Right atrium auricular region (tissue), 2 donors: ENCODE measurements around the gene PARD3B. TPM values are rescaled to one million over a fixed set of nuclear protein-coding genes. Genes with fewer than 3 reads are reported as not detected.

ENCODE experiments used
- DNase-seq: peaks from one replicate; pipeline ENCODE4 v3.0.0-alpha.2; 2019; ENCODE audit warnings: low spot score
- H3K27ac ChIP-seq, 2 donors: fragments of 200-600 bp; sonication (generic); 1 replicate in 1 of 2; 2 replicates in 1 of 2; pipeline ENCODE4 v1.5.1; 2016 to 2019
- H3K27me3 ChIP-seq, 2 donors: fragments of 200-600 bp; sonication (generic); one replicate each; pipeline versions ENCODE4 v1.5.1 to v1.6.0; 2017 to 2019
- H3K36me3 ChIP-seq: fragments of 200-600 bp; sonication (generic); one replicate; pipeline ENCODE4 v1.5.1; 2016
- H3K4me1 ChIP-seq, 2 donors: fragments of 200-600 bp; sonication (generic); one replicate each; pipeline versions ENCODE4 v1.5.1 to v1.6.0; 2017 to 2019
- H3K4me3 ChIP-seq, 2 donors: fragments of 200-600 bp; sonication (generic); 1 replicate in 1 of 2; 2 replicates in 1 of 2; pipeline ENCODE4 v1.5.1; 2017 to 2019; ENCODE audit warnings: mild to moderate bottlenecking in 1 of 2, moderate library complexity in 1 of 2
- H3K9me3 ChIP-seq, 2 donors: fragments of 200-600 bp; sonication (generic); one replicate each; pipeline ENCODE4 v1.5.1; 2019
- CTCF ChIP-seq, 2 donors: fragments of 200-600 bp; sonication (generic); IDR thresholded peaks; one replicate each; pipeline ENCODE4 v1.5.1; 2019; ENCODE audit warnings: antibody characterized with exemption in 2 of 2
- total RNA-seq, 2 donors: library from RNA; depleted of rRNA; stranded (reverse); fragments of >200 nt; gene quantifications; one replicate each; pipeline ENCODE4 v1.1.0, GENCODE V29; 2016

The PARD3B gene
- total RNA-seq, 2 donors from 2014 or later, result 7.4 to 12.2 TPM

GRCh38 chr2:205030695-205031094, 485.4 kb downstream of the PARD3B start:
- Histone ChIP-seq H3K36me3 (no peaks in the 10 kb centered on the region), H3K4me1 (peaks cover 0 to 2% of the 10 kb centered on the region in 2 donors), H3K4me3 (no peak overlapping the region), H3K27ac (no peak overlapping the region), H3K27me3 (no peaks in the 10 kb centered on the region), H3K9me3 (no peaks in the 10 kb centered on the region)
- DNase-seq, result no peak
- TF ChIP-seq CTCF (IDR thresholded peaks at IDR 0.05), result no peak

GRCh38 chr2:205032093-205032551, 486.8 kb downstream of the PARD3B start:
- Histone ChIP-seq H3K27me3 (no peaks in the 10 kb centered on the region), H3K4me3 (no peak overlapping the region), H3K36me3 (no peaks in the 10 kb centered on the region), H3K9me3 (no peaks in the 10 kb centered on the region), H3K4me1 (no peaks in the 10 kb centered on the region), H3K27ac (no peak overlapping the region)
- TF ChIP-seq CTCF (IDR thresholded peaks at IDR 0.05), result no peak
- no peak for DNase-seq

GRCh38 chr2:205033431-205033830, 488.2 kb downstream of the PARD3B start:
- TF ChIP-seq CTCF (IDR thresholded peaks at IDR 0.05), result no peak
- no peaks in the 10 kb centered on the region for H3K36me3 ChIP-seq

GRCh38 chr2:205034034-205034433, 488.8 kb downstream of the PARD3B start:
- no peaks in the 10 kb centered on the region for H3K4me1 ChIP-seq
- no peak overlapping the region for H3K27ac ChIP-seq
- DNase-seq, result no peak
- no peaks in the 10 kb centered on the region for H3K36me3 ChIP-seq
- no peaks in the 10 kb centered on the region for H3K27me3 ChIP-seq
- TF ChIP-seq CTCF (IDR thresholded peaks at IDR 0.05), result no peak
- no peak overlapping the region for H3K4me3 ChIP-seq
- H3K9me3 ChIP-seq, result no peaks in the 10 kb centered on the region

More at GRCh38 chr2:205033431-205033830, 488.2 kb downstream of the PARD3B start:
- H3K27me3 ChIP-seq, result no peaks in the 10 kb centered on the region
- DNase-seq, result no peak
- no peak overlapping the region for H3K4me3 ChIP-seq
- no peaks in the 10 kb centered on the region for H3K9me3 ChIP-seq
- no peaks in the 10 kb centered on the region for H3K4me1 ChIP-seq
- H3K27ac ChIP-seq, result no peak overlapping the region

- H3K9me3 ChIP-seq, result no peaks in the 10 kb centered on the region
Measured at GRCh38 chr2:205040323-205040722, 495.0 kb downstream of the PARD3B start.

More at GRCh38 chr2:205040323-205040722, 495.0 kb downstream of the PARD3B start:
- no peak for DNase-seq
- no peak for TF ChIP-seq CTCF (IDR thresholded peaks at IDR 0.05)
- Histone ChIP-seq H3K27ac (no peak overlapping the region), H3K4me3 (no peak overlapping the region), H3K4me1 (no peaks in the 10 kb centered on the region), H3K27me3 (no peaks in the 10 kb centered on the region), H3K36me3 (no peaks in the 10 kb centered on the region)
